GM23248 (cell line): Measurements from ENCODE around the gene KRTAP19-2.

Source experiments
- EZH2 ChIP-seq: fragments of 200-600 bp; sonication (generic); IDR thresholded peaks from 2 replicates; pipeline ENCODE4 v1.6.1; 2018; ENCODE audit warnings: antibody characterized with exemption, mild to moderate bottlenecking; ENCODE audit not compliant: insufficient read depth, poor library complexity, severe bottlenecking
- EZH2phosphoT487 ChIP-seq: fragments of 200-600 bp; sonication (generic); IDR thresholded peaks from 2 replicates; pipeline ENCODE4 v1.6.1; 2018; ENCODE audit warnings: antibody characterized with exemption, moderate library complexity, mild to moderate bottlenecking, low read depth; ENCODE audit not compliant: insufficient read depth

GRCh38 chr21:30447056-30447455 lies 40.2 kb downstream of the KRTAP19-2 start:
- TF ChIP-seq EZH2 (no peak), EZH2phosphoT487 (no peak)
